H1 (cell line): ENCODE measurements around the gene SYNDIG1. TPM values are rescaled to one million over a fixed set of nuclear protein-coding genes. Genes with fewer than 3 reads are reported as not detected.

Experiments used
- CTCF ChIA-PET: fragments of 300-600 bp; sonication (Branson Sonifier 250); formaldehyde crosslinking; loops from one replicate; lab custom pipeline; 2021; ENCODE audit not compliant: partially characterized antibody; lab: Charles Lee
- POLR2A ChIA-PET: fragments of 300-600 bp; sonication (Branson Sonifier 250); formaldehyde crosslinking; loops from one replicate; lab custom pipeline; 2021; ENCODE audit warnings: inconsistent platforms; ENCODE audit not compliant: partially characterized antibody; lab: Charles Lee
- DNase-seq, 2 experiments: peaks; one replicate each; pipeline versions ENCODE4 v3.0.0 to v3.0.0-alpha.2; 2010 to 2022; ENCODE audit warnings: low spot score in 2 of 2, low read depth in 1 of 2, mixed read lengths in 1 of 2
- FAIRE-seq: peaks from 2 replicates; lab custom pipeline; 2011; peaks lifted over from hg19 to GRCh38; lab: Jason Lieb, UNC
- H2AFZ ChIP-seq: 2 replicates; pipeline ENCODE4 v1.8.1; 2012; ENCODE audit warnings: low read length, inconsistent platforms
- H2AK5ac ChIP-seq: 2 replicates; pipeline ENCODE4 v1.6.1; 2013; ENCODE audit warnings: low read depth, low read length
- H2BK120ac ChIP-seq: replicated peaks from 2 replicates; pipeline ENCODE3; 2013; ENCODE audit warnings: low read depth, low read length, inconsistent platforms
- H2BK12ac ChIP-seq: 2 replicates; pipeline ENCODE4 v1.6.1; 2013; ENCODE audit warnings: low read depth, low read length
- H2BK15ac ChIP-seq: 2 replicates; pipeline ENCODE4 v1.6.1; 2013; ENCODE audit warnings: low read length
- H2BK20ac ChIP-seq: 2 replicates; pipeline ENCODE4 v1.6.1; 2013; ENCODE audit warnings: low read length
- H2BK5ac ChIP-seq: 2 replicates; pipeline ENCODE4 v1.6.1; 2013; ENCODE audit warnings: low read depth, low read length
- H3K14ac ChIP-seq: 2 replicates; pipeline ENCODE4 v1.6.1; 2013; ENCODE audit warnings: inconsistent platforms; ENCODE audit not compliant: insufficient read length
- H3K18ac ChIP-seq: 2 replicates; pipeline ENCODE4 v1.6.1; 2013; ENCODE audit warnings: low read length; ENCODE audit errors: extremely low read depth
- H3K23ac ChIP-seq: 2 replicates; pipeline ENCODE4 v1.6.1; 2013; ENCODE audit warnings: inconsistent platforms; ENCODE audit not compliant: insufficient read length
- H3K23me2 ChIP-seq: 2 replicates; pipeline ENCODE4 v1.6.1; 2013; ENCODE audit warnings: low read depth, low read length
- H3K27ac ChIP-seq: 2 replicates; pipeline ENCODE4 v1.6.1; 2011; ENCODE audit warnings: low read depth, low read length, inconsistent platforms
- H3K27me3 ChIP-seq, 4 experiments: replicated peaks in 1 of 4; 1 replicate in 1 of 4; 2 replicates in 3 of 4; pipeline versions ENCODE4 v1.6.1 to v1.8.1; 2011 to 2013; ENCODE audit warnings: low read length in 3 of 4, mild to moderate bottlenecking in 3 of 4, inconsistent platforms in 2 of 4, mixed read lengths in 2 of 4, moderate library complexity in 1 of 4; ENCODE audit not compliant: control insufficient read depth in 3 of 4, insufficient read depth in 3 of 4; ENCODE audit errors: extremely low read depth in 1 of 4
- H3K36me3 ChIP-seq, 4 experiments: 2 replicates each; pipeline versions ENCODE4 v1.6.1 to v1.8.1; 2011 to 2013; ENCODE audit warnings: mild to moderate bottlenecking in 4 of 4, low read length in 3 of 4, moderate library complexity in 2 of 4, control low read depth in 1 of 4, inconsistent platforms in 1 of 4; ENCODE audit not compliant: insufficient read depth in 4 of 4, control insufficient read depth in 2 of 4
- H3K4ac ChIP-seq: replicated peaks from 2 replicates; pipeline ENCODE3; 2013; ENCODE audit warnings: low read length, low read depth, mixed read lengths, inconsistent platforms; ENCODE audit not compliant: insufficient read length
- H3K4me1 ChIP-seq, 4 experiments: replicated peaks in 1 of 4; 1 replicate in 1 of 4; 2 replicates in 3 of 4; pipeline versions ENCODE4 v1.6.1 to v1.8.1; 2011 to 2013; ENCODE audit warnings: low read length in 3 of 4, inconsistent platforms in 2 of 4, mixed read lengths in 1 of 4; ENCODE audit not compliant: insufficient read depth in 4 of 4, control insufficient read depth in 3 of 4
- H3K4me2 ChIP-seq, 2 experiments: 2 replicates each; pipeline versions ENCODE4 v1.6.1 to v1.8.1; 2011 to 2013; ENCODE audit warnings: low read depth in 2 of 2, low read length in 2 of 2, control low read depth in 1 of 2, inconsistent platforms in 1 of 2, mild to moderate bottlenecking in 1 of 2; ENCODE audit not compliant: insufficient read depth in 1 of 2
- H3K4me3 ChIP-seq, 4 experiments: fragments of 200-600, 300-600 bp in 1 of 4; sonication (generic), shearing (Covaris generic), sonication (Bioruptor Twin) in 1 of 4; 2 replicates each; pipeline versions ENCODE4 v1.5.1 to v1.8.1; 2011 to 2016; ENCODE audit warnings: low read length in 4 of 4, low read depth in 3 of 4, control low read depth in 2 of 4, inconsistent platforms in 2 of 4, mild to moderate bottlenecking in 2 of 4, mixed read lengths in 1 of 4, moderate library complexity in 1 of 4; ENCODE audit not compliant: insufficient read depth in 2 of 4; ENCODE audit errors: extremely low read depth in 1 of 4
- H3K56ac ChIP-seq: replicated peaks from 2 replicates; pipeline ENCODE3; 2013; ENCODE audit warnings: low read depth, mild to moderate bottlenecking, mixed read lengths, low read length, inconsistent platforms; ENCODE audit not compliant: insufficient read length
- H3K79me1 ChIP-seq: 2 replicates; pipeline ENCODE4 v1.6.1; 2013; ENCODE audit warnings: low read depth, low read length, control low read depth
- H3K79me2 ChIP-seq, 2 experiments: 2 replicates each; pipeline versions ENCODE4 v1.6.1 to v1.8.1; 2012 to 2013; ENCODE audit warnings: low read length in 2 of 2, mild to moderate bottlenecking in 2 of 2, inconsistent platforms in 1 of 2; ENCODE audit not compliant: insufficient read depth in 2 of 2, control insufficient read depth in 1 of 2
- H3K9ac ChIP-seq, 4 experiments: replicated peaks in 1 of 4; 1 replicate in 1 of 4; 2 replicates in 3 of 4; pipeline versions ENCODE4 v1.6.1 to v1.8.1; 2011 to 2013; ENCODE audit warnings: low read depth in 3 of 4, low read length in 3 of 4, control low read depth in 2 of 4, mild to moderate bottlenecking in 2 of 4, moderate library complexity in 2 of 4, inconsistent platforms in 1 of 4; ENCODE audit errors: extremely low read depth in 1 of 4
- H3K9me3 ChIP-seq, 2 experiments: 2 replicates each; pipeline versions ENCODE4 v1.6.1 to v1.8.1; 2012 to 2013; ENCODE audit warnings: mild to moderate bottlenecking in 2 of 2, moderate library complexity in 2 of 2, control low read depth in 1 of 2, inconsistent platforms in 1 of 2, low read depth in 1 of 2, low read length in 1 of 2, mixed read lengths in 1 of 2; ENCODE audit not compliant: insufficient read depth in 2 of 2
- H4K20me1 ChIP-seq, 2 experiments: replicated peaks in 1 of 2; 2 replicates each; pipeline versions ENCODE3 to v1.8.1; 2011 to 2013; ENCODE audit warnings: inconsistent platforms in 2 of 2, low read length in 2 of 2, mild to moderate bottlenecking in 1 of 2; ENCODE audit not compliant: insufficient read depth in 2 of 2, control insufficient read depth in 1 of 2
- H4K5ac ChIP-seq: 2 replicates; pipeline ENCODE4 v1.6.1; 2013; ENCODE audit warnings: low read length, low read depth, mixed read lengths, inconsistent platforms; ENCODE audit not compliant: insufficient read length
- H4K8ac ChIP-seq: 2 replicates; pipeline ENCODE4 v1.8.0; 2013; ENCODE audit warnings: mild to moderate bottlenecking, moderate library complexity, low read length, inconsistent platforms; ENCODE audit not compliant: insufficient read depth; ENCODE audit errors: extremely low read depth
- H4K91ac ChIP-seq: replicated peaks from 2 replicates; pipeline ENCODE3; 2013; ENCODE audit warnings: low read length, mixed read lengths, inconsistent platforms; ENCODE audit not compliant: insufficient read length
- CTCF ChIP-seq, 3 experiments: IDR thresholded peaks; 1 replicate in 2 of 3; 2 replicates in 1 of 3; pipeline versions ENCODE4 v1.5.1 to v1.6.1; 2011; ENCODE audit warnings: low read length in 3 of 3, mild to moderate bottlenecking in 3 of 3, inconsistent platforms in 2 of 3, low read depth in 1 of 3, moderate library complexity in 1 of 3; ENCODE audit not compliant: insufficient read depth in 1 of 3; ENCODE audit errors: control extremely low read depth in 1 of 3
- EP300 ChIP-seq, 2 experiments: IDR thresholded peaks; 1 replicate in 1 of 2; 2 replicates in 1 of 2; pipeline ENCODE4 v1.6.1; 2011 to 2012; ENCODE audit warnings: low read depth in 2 of 2, low read length in 2 of 2, mild to moderate bottlenecking in 2 of 2, borderline replicate concordance in 1 of 2, inconsistent platforms in 1 of 2, moderate library complexity in 1 of 2
- POU5F1 ChIP-seq: IDR thresholded peaks from 2 replicates; pipeline ENCODE4 v1.6.1; 2011; ENCODE audit warnings: low read depth, mild to moderate bottlenecking, low read length, moderate library complexity
- SP1 ChIP-seq: IDR thresholded peaks from 2 replicates; pipeline ENCODE4 v1.6.1; 2011; ENCODE audit warnings: low read depth, low read length
- SP4 ChIP-seq: IDR thresholded peaks from 2 replicates; pipeline ENCODE4 v1.6.1; 2012; ENCODE audit warnings: low read length, inconsistent platforms
- YY1 ChIP-seq: IDR thresholded peaks from 2 replicates; pipeline ENCODE4 v1.6.1; 2011; ENCODE audit warnings: low read depth, mild to moderate bottlenecking, low read length
- WGBS, 2 experiments: shearing (Covaris generic) in 1 of 2; methylation state at CpG; one replicate each; pipeline versions ENCODE4 v1.1.6 to v1.1.7; 2013 to 2015; ENCODE audit warnings: low lambda C conversion rate in 2 of 2, mixed read lengths in 2 of 2, inconsistent platforms in 1 of 2, low coverage in 1 of 2, missing lambda C conversion rate in 1 of 2; ENCODE audit not compliant: insufficient replicate concordance in 2 of 2, insufficient coverage in 1 of 2, insufficient read length in 1 of 2; ENCODE audit errors: extremely low coverage in 1 of 2, missing lambda C conversion rate in 1 of 2; 5-methylcytosine and 5-hydroxymethylcytosine counted together
- polyA plus RNA-seq, 7 experiments: library from polyadenylated mRNA; depleted of rRNA in 3 of 7; stranded (reverse) in 5 of 7; unstranded in 2 of 7; fragments of >200 nt in 5 of 7; fragments of 200-250 nt in 2 of 7; gene quantifications; 1 replicate in 5 of 7; 2 replicates in 1 of 7; 4 replicates in 1 of 7; pipeline versions ENCODE4 v1.2.1 to v1.2.3, GENCODE V29; 2011 to 2013; ENCODE audit warnings: missing spikeins in 2 of 7, mixed read lengths in 2 of 7
- total RNA-seq: library from RNA; stranded (reverse); fragmentation: NEBNext Ultra II Directional; extraction: Animal tissue kit (Norgen Biotek cat#: 25700); gene quantifications from 2 replicates; pipeline ENCODE4 v1.2.1, GENCODE V29; 2021
- TF ChIP-seq, protein P1 (sequence below): IDR thresholded peaks from 2 replicates; pipeline ENCODE4 v1.6.1; 2012; ENCODE audit warnings: low read length, inconsistent platforms

SYNDIG1 gene
- total and polyA plus RNA-seq, 2 of the 8 experiments (the other 6 are each of a cell fraction or from before 2014, with no cell fraction given) = 6.5 to 7.8 TPM

GRCh38 chr20:24575811-24576210 lies 106.4 kb downstream of the SYNDIG1 start:
- H3K9ac ChIP-seq = no peak overlapping the region
- H3K4me3 ChIP-seq = no peak overlapping the region
- no peak overlapping the region for H3K56ac ChIP-seq
- H2BK20ac ChIP-seq = no peak overlapping the region
- no peak overlapping the region for H2BK5ac ChIP-seq
- H4K8ac ChIP-seq = no peak overlapping the region
- 87% methylated on average over 4 of the region's 4 CpGs; no CpG with 5 or more reads in 1 of the 2 experiments for WGBS, 2 experiments
- no peak for TF ChIP-seq SP4
- TF ChIP-seq, protein P1, sequence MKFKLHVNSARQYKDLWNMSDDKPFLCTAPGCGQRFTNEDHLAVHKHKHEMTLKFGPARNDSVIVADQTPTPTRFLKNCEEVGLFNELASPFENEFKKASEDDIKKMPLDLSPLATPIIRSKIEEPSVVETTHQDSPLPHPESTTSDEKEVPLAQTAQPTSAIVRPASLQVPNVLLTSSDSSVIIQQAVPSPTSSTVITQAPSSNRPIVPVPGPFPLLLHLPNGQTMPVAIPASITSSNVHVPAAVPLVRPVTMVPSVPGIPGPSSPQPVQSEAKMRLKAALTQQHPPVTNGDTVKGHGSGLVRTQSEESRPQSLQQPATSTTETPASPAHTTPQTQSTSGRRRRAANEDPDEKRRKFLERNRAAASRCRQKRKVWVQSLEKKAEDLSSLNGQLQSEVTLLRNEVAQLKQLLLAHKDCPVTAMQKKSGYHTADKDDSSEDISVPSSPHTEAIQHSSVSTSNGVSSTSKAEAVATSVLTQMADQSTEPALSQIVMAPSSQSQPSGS = no peak
- TF ChIP-seq EP300 (IDR thresholded peaks at IDR 0.05; ENCODE audit: borderline replicate concordance in 1 of 2, low read depth in 2 of 2, low read length in 2 of 2) = no peak
- TF ChIP-seq POU5F1 = no peak
- TF ChIP-seq CTCF (IDR thresholded peaks at IDR 0.05; ENCODE audit: control extremely low read depth in 1 of 3, insufficient read depth in 1 of 3, low read depth in 1 of 3, low read length in 3 of 3) = no peak
- TF ChIP-seq SP1 = no peak
- TF ChIP-seq YY1 = no peak
- no peaks in the 10 kb centered on the region for H3K79me2 ChIP-seq
- no peak overlapping the region for H4K5ac ChIP-seq
- DNase-seq (no peak), FAIRE-seq (no peak)
- H2BK12ac ChIP-seq = no peak overlapping the region
- no peaks in the 10 kb centered on the region for H3K23me2 ChIP-seq
- H3K4me2 ChIP-seq = no peak overlapping the region
- H3K18ac ChIP-seq = no peak overlapping the region
- H3K27ac ChIP-seq = no peak overlapping the region
- H4K20me1 ChIP-seq = peaks cover 4 to 6% of the 10 kb centered on the region in 2 experiments
- H3K4ac ChIP-seq = no peak overlapping the region
- no peaks in the 10 kb centered on the region for H3K27me3 ChIP-seq
- no peak overlapping the region for H3K23ac ChIP-seq
- CTCF ChIA-PET = no interaction called here
- no peak overlapping the region for H2BK15ac ChIP-seq
- no peak overlapping the region for H2AK5ac ChIP-seq
- H3K9me3 ChIP-seq = no peaks in the 10 kb centered on the region
- no peak overlapping the region for H3K14ac ChIP-seq
- POLR2A ChIA-PET = no interaction called here
- H4K91ac ChIP-seq = no peak overlapping the region
- H2BK120ac ChIP-seq = no peak overlapping the region
- no peak overlapping the region for H2AFZ ChIP-seq
- H3K36me3 ChIP-seq = no peaks in the 10 kb centered on the region
- no peaks in the 10 kb centered on the region for H3K79me1 ChIP-seq
- no peaks in the 10 kb centered on the region; a peak in 1 of 7 replicates for H3K4me1 ChIP-seq
